CD14-positive monocyte (primary cell): ENCODE results near the gene ARHGAP15. TPM values are rescaled to one million over a fixed set of nuclear protein-coding genes. Genes with fewer than 3 reads are reported as not detected.

Experiments used
- DNase-seq, 3 donors: peaks; one replicate each; pipeline ENCODE4 v3.0.0-alpha.2; 2011 to 2022
- H2AFZ ChIP-seq: 2 replicates; pipeline ENCODE4 v1.6.0; 2012; ENCODE audit warnings: mild to moderate bottlenecking, low read depth, low read length, inconsistent platforms; ENCODE audit not compliant: insufficient read depth, poor library complexity, severe bottlenecking
- H3K27ac ChIP-seq, 2 donors: 1 replicate in 1 of 2; 2 replicates in 1 of 2; pipeline ENCODE4 v1.5.1; 2012 to 2013; ENCODE audit warnings: low read length in 2 of 2, control low read depth in 1 of 2, inconsistent platforms in 1 of 2, low read depth in 1 of 2, mild to moderate bottlenecking in 1 of 2
- H3K27me3 ChIP-seq, 2 donors: one replicate each; pipeline versions ENCODE4 v1.6.0 to v1.6.1; 2011 to 2013; ENCODE audit warnings: low read length in 2 of 2; ENCODE audit not compliant: control insufficient read depth in 2 of 2, insufficient read depth in 2 of 2
- H3K36me3 ChIP-seq, 2 donors: replicated peaks in 1 of 2; 1 replicate in 1 of 2; 2 replicates in 1 of 2; pipeline versions ENCODE4 v1.5.1 to v1.6.1; 2012 to 2013; ENCODE audit warnings: low read length in 2 of 2, control low read depth in 1 of 2, inconsistent platforms in 1 of 2, mild to moderate bottlenecking in 1 of 2; ENCODE audit not compliant: insufficient read depth in 2 of 2, control insufficient read depth in 1 of 2
- H3K4me1 ChIP-seq, 2 donors: 1 replicate in 1 of 2; 2 replicates in 1 of 2; pipeline versions ENCODE4 v1.5.1 to v1.6.1; 2012 to 2013; ENCODE audit warnings: low read length in 2 of 2, control low read depth in 1 of 2, inconsistent platforms in 1 of 2, mild to moderate bottlenecking in 1 of 2, moderate library complexity in 1 of 2; ENCODE audit not compliant: insufficient read depth in 2 of 2, control insufficient read depth in 1 of 2
- H3K4me2 ChIP-seq: replicated peaks from 2 replicates; pipeline ENCODE3; 2012; ENCODE audit warnings: low read length, moderate library complexity, mild to moderate bottlenecking; ENCODE audit not compliant: poor library complexity, severe bottlenecking; ENCODE audit errors: extremely low read depth
- H3K4me3 ChIP-seq, 3 experiments: fragments of 200-600 bp in 1 of 3; sonication (generic) in 1 of 3; replicated peaks in 1 of 3; 1 replicate in 2 of 3; 2 replicates in 1 of 3; pipeline ENCODE4 v1.5.1; 2011 to 2013; ENCODE audit warnings: low read length in 3 of 3, mild to moderate bottlenecking in 3 of 3, control low read depth in 2 of 3, low read depth in 2 of 3, inconsistent platforms in 1 of 3, moderate library complexity in 1 of 3
- H3K79me2 ChIP-seq: 2 replicates; pipeline ENCODE4 v1.6.0; 2012; ENCODE audit warnings: mild to moderate bottlenecking, control low read depth, inconsistent platforms, low read length, moderate library complexity; ENCODE audit not compliant: insufficient read depth
- H3K9ac ChIP-seq: 2 replicates; pipeline ENCODE4 v1.6.0; 2017; ENCODE audit warnings: low read length, mild to moderate bottlenecking; ENCODE audit not compliant: insufficient read depth, poor library complexity, severe bottlenecking
- H3K9me3 ChIP-seq, 2 donors: replicated peaks in 1 of 2; 1 replicate in 1 of 2; 2 replicates in 1 of 2; pipeline versions ENCODE4 v1.5.1 to v1.6.1; 2012 to 2013; ENCODE audit warnings: low read length in 2 of 2, control low read depth in 1 of 2; ENCODE audit not compliant: control insufficient read depth in 1 of 2, insufficient read depth in 1 of 2
- H4K20me1 ChIP-seq: 2 replicates; pipeline ENCODE4 v1.6.0; 2012; ENCODE audit warnings: mild to moderate bottlenecking, low read length, control low read depth, moderate library complexity; ENCODE audit not compliant: insufficient read depth
- H3K27ac Mint-ChIP-seq, 7 donors: one replicate each; pipeline ENCODE4 v1.8.0; 2020; ENCODE audit warnings: mild to moderate bottlenecking in 7 of 7, mixed read lengths in 7 of 7, moderate library complexity in 6 of 7, inconsistent platforms in 2 of 7
- H3K27me3 Mint-ChIP-seq, 3 donors: one replicate each; pipeline ENCODE4 v1.8.0; 2021 to 2022; ENCODE audit warnings: low read depth in 3 of 3, mild to moderate bottlenecking in 3 of 3, mixed read lengths in 3 of 3, moderate library complexity in 3 of 3, inconsistent platforms in 1 of 3
- H3K36me3 Mint-ChIP-seq, 2 donors: one replicate each; pipeline ENCODE4 v1.8.0; 2020; ENCODE audit warnings: mixed read lengths in 2 of 2, inconsistent platforms in 1 of 2, mild to moderate bottlenecking in 1 of 2
- H3K4me1 Mint-ChIP-seq: one replicate; pipeline ENCODE4 v1.8.0; 2020; ENCODE audit warnings: mild to moderate bottlenecking, mixed read lengths
- H3K4me3 Mint-ChIP-seq, 2 donors: one replicate each; pipeline ENCODE4 v1.8.0; 2020; ENCODE audit warnings: mild to moderate bottlenecking in 2 of 2, mixed read lengths in 2 of 2, moderate library complexity in 1 of 2
- H3K9me3 Mint-ChIP-seq, 7 donors: one replicate each; pipeline ENCODE4 v1.8.0; 2020 to 2022; ENCODE audit warnings: mixed read lengths in 7 of 7, mild to moderate bottlenecking in 6 of 7, moderate library complexity in 6 of 7, inconsistent platforms in 2 of 7
- CTCF ChIP-seq: fragments of 200-600 bp; IDR thresholded peaks from one replicate; pipeline ENCODE4 v1.8.0; 2022; ENCODE audit warnings: antibody characterized with exemption, mild to moderate bottlenecking
- WGBS: methylation state at CpG from one replicate; pipeline ENCODE4 v1.1.5; 2013; ENCODE audit warnings: missing lambda C conversion rate; ENCODE audit not compliant: insufficient coverage; 5-methylcytosine and 5-hydroxymethylcytosine counted together
- intact Hi-C, 2 donors: fragments of 100-400 bp; cut with micrococcal nuclease; formaldehyde crosslinking; loops; one replicate each; pipeline versions ENCODE4 v1.15.0 to v1.15.1; 2023
- polyA plus RNA-seq, 3 donors: library from polyadenylated mRNA; depleted of rRNA in 1 of 3; unstranded in 2 of 3; stranded (reverse) in 1 of 3; fragments of 300-500 nt in 2 of 3; fragments of >200 nt in 1 of 3; fragmentation: Illumina TruSeq in 2 of 3; gene quantifications; 1 replicate in 2 of 3; 2 replicates in 1 of 3; pipeline ENCODE4 v1.2.3, GENCODE V29; 2012 to 2021

ARHGAP15 gene
- polyA plus RNA-seq, 3 donors, result 35.4 to 50.9 (median 50.7) TPM

DNA sequence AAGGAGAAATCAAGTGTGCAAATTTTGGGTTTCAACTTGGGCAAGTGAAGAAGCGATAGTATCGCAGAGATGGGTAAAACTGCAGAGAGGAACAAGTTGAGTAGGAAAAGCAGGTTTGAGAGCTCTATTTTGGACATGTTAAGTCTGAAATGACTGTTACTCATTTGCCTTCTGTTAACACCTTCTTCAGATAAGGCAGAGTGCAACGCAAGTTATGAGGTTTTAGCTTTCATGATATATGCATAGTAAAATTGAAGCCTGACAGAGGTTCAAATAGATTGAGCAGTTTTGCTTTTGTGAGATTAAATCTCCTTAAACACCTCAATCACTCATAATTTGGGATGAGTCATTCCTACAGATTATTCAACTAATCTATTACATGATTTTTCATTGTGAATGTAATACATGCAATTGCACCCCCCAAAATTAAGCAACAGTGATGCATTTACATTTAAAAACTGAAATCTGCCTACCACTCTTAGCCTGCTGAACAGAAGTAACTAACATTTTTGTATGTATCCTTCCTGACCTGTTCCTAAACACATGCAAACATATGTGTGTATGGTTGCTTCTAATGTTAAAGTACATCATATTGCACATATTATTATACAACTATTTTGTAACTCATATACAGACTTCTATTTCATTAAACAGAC is 575.4 kb downstream of the ARHGAP15 start:
- Mint-ChIP-seq H3K27me3 (no peaks in the 10 kb centered on the region), H3K4me3 (no peak overlapping the region), H3K4me1 (peaks cover 9% of the 10 kb centered on the region), H3K9me3 (peaks cover 0 to 3% (median 3%) of the 10 kb centered on the region in 7 donors), H3K36me3 (peaks cover 48 to 55% of the 10 kb centered on the region in 2 donors), H3K27ac (peak overlapping the region in 1 of 7 donors; percentile 12)
- Histone ChIP-seq H4K20me1 (no peaks in the 10 kb centered on the region), H3K4me3 (no peak overlapping the region), H3K4me2 (no peak overlapping the region), H3K4me1 (no peaks in the 10 kb centered on the region), H3K79me2 (no peaks in the 10 kb centered on the region), H2AFZ (no peak overlapping the region), H3K9me3 (peaks cover 0 to 4% of the 10 kb centered on the region in 2 donors), H3K27ac (peak overlapping the region in 1 of 2 donors; percentile 28), H3K27me3 (no peaks in the 10 kb centered on the region), H3K9ac (no peak overlapping the region), H3K36me3 (peaks cover 5 to 68% of the 10 kb centered on the region in 2 donors)
- TF ChIP-seq CTCF, result no peak
- intact Hi-C loops, result no loop called here
- DNase-seq, result no peak
- 100% methylated on average over 2 of the region's 3 CpGs for WGBS

GRCh38 chr2:143705108-143705707 is 576.0 kb downstream of the ARHGAP15 start:
- H2AFZ ChIP-seq, result no peak overlapping the region
- intact Hi-C loops, result no loop called here
- TF ChIP-seq CTCF, result no peak
- Mint-ChIP-seq H3K4me1 (peaks cover 9% of the 10 kb centered on the region), H3K4me3 (no peak overlapping the region), H3K9me3 (peaks cover 0 to 9% (median 6%) of the 10 kb centered on the region in 7 donors), H3K27ac (peak overlapping the region in 2 of 7 donors; percentile 22 to 48), H3K27me3 (no peaks in the 10 kb centered on the region), H3K36me3 (peaks cover 55 to 62% of the 10 kb centered on the region in 2 donors)
- H4K20me1 ChIP-seq, result no peaks in the 10 kb centered on the region
- no CpG with 5 or more reads among the region's 6 CpGs for WGBS
- H3K27ac ChIP-seq, result peak overlapping the region in 1 of 2 donors; percentile 28
- peaks cover 3 to 4% of the 10 kb centered on the region in 2 donors for H3K9me3 ChIP-seq
- no peak overlapping the region for H3K4me3 ChIP-seq
- no peaks in the 10 kb centered on the region for H3K79me2 ChIP-seq
- H3K4me2 ChIP-seq, result no peak overlapping the region
- no peak overlapping the region for H3K9ac ChIP-seq
- no peaks in the 10 kb centered on the region for H3K27me3 ChIP-seq
- DNase-seq, result no peak
- peaks cover 5 to 74% of the 10 kb centered on the region in 2 donors for H3K36me3 ChIP-seq
- no peaks in the 10 kb centered on the region for H3K4me1 ChIP-seq
